Ishikawa (cell line): ENCODE measurements around the gene CDK5.

Source experiments
- CEBPB ChIP-seq: IDR thresholded peaks from 2 replicates; pipeline ENCODE4 v1.6.1; 2012
- CREB1 ChIP-seq: IDR thresholded peaks from 2 replicates; pipeline ENCODE4 v1.6.1; 2012; ENCODE audit warnings: low read depth
- EGR1 ChIP-seq: IDR thresholded peaks from 2 replicates; pipeline ENCODE4 v1.6.1; 2012
- EP300 ChIP-seq: IDR thresholded peaks from 2 replicates; pipeline ENCODE4 v1.6.1; 2012; ENCODE audit warnings: borderline replicate concordance
- FOXM1 ChIP-seq: IDR thresholded peaks from 2 replicates; pipeline ENCODE4 v1.6.1; 2012; ENCODE audit warnings: low read depth, borderline replicate concordance
- NFIC ChIP-seq: IDR thresholded peaks from 2 replicates; pipeline ENCODE4 v1.6.1; 2012
- RAD21 ChIP-seq: IDR thresholded peaks from 2 replicates; pipeline ENCODE4 v1.6.1; 2012; ENCODE audit warnings: low read depth
- TAF1 ChIP-seq: IDR thresholded peaks from 2 replicates; pipeline ENCODE4 v1.6.1; 2012; ENCODE audit warnings: low read depth, mild to moderate bottlenecking
- TCF12 ChIP-seq: IDR thresholded peaks from 2 replicates; pipeline ENCODE4 v1.6.1; 2012; ENCODE audit warnings: low read depth
- TEAD4 ChIP-seq: IDR thresholded peaks from 2 replicates; pipeline ENCODE4 v1.6.1; 2012
- YY1 ChIP-seq: IDR thresholded peaks from 2 replicates; pipeline ENCODE4 v1.6.1; 2012; ENCODE audit warnings: low read depth
- ZBTB7A ChIP-seq: IDR thresholded peaks from 2 replicates; pipeline ENCODE4 v1.6.1; 2012; ENCODE audit warnings: low read depth
- TF ChIP-seq, protein P1 (sequence below): IDR thresholded peaks from 2 replicates; pipeline ENCODE4 v1.6.1; 2012
- TF ChIP-seq, protein P2 (sequence below): IDR thresholded peaks from 2 replicates; pipeline ENCODE4 v1.6.1; 2012
- TF ChIP-seq, protein P3 (sequence below): IDR thresholded peaks from 2 replicates; pipeline ENCODE4 v1.6.1; 2012; ENCODE audit warnings: low read depth, mild to moderate bottlenecking

Gene CDK5

DNA sequence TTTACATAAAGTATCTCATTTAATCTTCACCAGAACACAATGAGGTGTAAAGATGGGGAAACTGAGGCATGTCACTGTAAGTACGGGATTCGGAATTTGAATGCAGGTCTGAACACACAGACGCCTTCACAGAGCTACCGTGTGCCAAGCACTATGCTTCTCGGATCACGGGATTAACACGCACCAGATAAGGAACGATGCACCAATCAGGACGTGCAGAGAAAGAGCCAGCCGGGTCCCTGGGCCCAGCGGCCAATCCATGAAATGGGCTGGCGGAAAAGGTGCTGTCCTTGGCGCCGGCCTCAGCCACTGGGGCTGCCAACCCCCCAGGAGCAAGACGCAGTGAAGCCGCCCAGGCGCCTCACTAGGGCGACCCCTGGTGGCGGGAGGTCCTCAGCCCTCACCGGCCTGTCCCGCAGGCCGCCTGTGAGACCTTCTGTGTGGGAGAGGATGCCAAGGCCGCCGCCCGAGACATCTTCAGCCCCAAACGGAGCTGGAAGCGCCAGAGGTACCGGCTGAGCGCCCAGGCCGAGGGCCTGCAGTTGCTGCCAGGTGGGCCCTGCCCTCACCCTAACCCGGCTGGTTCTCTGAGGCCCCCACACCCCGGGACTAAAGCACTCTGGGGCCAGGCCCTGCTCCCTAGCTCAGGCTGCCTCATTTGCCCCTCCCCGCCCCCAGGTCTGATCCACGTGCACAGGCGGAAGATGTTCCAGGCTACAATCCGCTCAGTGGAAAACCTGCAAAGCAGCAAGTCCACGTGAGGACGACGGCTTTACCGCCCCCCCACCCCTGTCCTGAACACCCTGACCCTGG, 49.0 kb downstream of the CDK5 start:
- TF ChIP-seq TAF1 (no peak), FOXM1 (no peak), CREB1 (no peak), EGR1 (no peak), YY1 (no peak), TEAD4 (no peak)
- TF ChIP-seq, protein P1, sequence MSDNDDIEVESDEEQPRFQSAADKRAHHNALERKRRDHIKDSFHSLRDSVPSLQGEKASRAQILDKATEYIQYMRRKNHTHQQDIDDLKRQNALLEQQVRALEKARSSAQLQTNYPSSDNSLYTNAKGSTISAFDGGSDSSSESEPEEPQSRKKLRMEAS = no peak

DNA sequence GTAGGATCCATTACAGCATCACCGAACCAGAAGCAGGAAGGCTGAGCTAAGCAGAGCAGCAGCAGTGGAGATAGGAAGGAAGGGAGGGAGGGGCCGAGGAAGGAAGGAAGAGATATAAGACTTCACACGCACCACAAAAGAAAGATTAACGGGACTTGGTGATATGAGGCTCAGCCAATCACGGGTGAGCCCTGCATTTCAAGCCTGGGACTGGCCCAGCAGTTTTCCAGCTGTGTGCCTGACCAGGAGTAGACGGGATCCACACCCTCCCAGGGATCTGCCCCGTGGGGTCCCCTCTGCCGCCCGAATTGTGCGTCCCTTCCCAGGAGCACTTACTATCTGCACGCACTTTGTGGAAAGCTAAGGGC, 49.6 kb downstream of the CDK5 start:
- TF ChIP-seq TAF1 (no peak), FOXM1 (no peak), EP300 (no peak), CEBPB (no peak), RAD21 (no peak), YY1 (no peak), CREB1 (no peak), NFIC (no peak), ZBTB7A (no peak), TEAD4 (no peak), EGR1 (no peak), TCF12 (no peak)
- TF ChIP-seq, protein P2, sequence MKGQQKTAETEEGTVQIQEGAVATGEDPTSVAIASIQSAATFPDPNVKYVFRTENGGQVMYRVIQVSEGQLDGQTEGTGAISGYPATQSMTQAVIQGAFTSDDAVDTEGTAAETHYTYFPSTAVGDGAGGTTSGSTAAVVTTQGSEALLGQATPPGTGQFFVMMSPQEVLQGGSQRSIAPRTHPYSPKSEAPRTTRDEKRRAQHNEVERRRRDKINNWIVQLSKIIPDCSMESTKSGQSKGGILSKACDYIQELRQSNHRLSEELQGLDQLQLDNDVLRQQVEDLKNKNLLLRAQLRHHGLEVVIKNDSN = no peak
- TF ChIP-seq, protein P3, sequence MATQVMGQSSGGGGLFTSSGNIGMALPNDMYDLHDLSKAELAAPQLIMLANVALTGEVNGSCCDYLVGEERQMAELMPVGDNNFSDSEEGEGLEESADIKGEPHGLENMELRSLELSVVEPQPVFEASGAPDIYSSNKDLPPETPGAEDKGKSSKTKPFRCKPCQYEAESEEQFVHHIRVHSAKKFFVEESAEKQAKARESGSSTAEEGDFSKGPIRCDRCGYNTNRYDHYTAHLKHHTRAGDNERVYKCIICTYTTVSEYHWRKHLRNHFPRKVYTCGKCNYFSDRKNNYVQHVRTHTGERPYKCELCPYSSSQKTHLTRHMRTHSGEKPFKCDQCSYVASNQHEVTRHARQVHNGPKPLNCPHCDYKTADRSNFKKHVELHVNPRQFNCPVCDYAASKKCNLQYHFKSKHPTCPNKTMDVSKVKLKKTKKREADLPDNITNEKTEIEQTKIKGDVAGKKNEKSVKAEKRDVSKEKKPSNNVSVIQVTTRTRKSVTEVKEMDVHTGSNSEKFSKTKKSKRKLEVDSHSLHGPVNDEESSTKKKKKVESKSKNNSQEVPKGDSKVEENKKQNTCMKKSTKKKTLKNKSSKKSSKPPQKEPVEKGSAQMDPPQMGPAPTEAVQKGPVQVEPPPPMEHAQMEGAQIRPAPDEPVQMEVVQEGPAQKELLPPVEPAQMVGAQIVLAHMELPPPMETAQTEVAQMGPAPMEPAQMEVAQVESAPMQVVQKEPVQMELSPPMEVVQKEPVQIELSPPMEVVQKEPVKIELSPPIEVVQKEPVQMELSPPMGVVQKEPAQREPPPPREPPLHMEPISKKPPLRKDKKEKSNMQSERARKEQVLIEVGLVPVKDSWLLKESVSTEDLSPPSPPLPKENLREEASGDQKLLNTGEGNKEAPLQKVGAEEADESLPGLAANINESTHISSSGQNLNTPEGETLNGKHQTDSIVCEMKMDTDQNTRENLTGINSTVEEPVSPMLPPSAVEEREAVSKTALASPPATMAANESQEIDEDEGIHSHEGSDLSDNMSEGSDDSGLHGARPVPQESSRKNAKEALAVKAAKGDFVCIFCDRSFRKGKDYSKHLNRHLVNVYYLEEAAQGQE = no peak
- TF ChIP-seq, protein P1 = no peak

DNA sequence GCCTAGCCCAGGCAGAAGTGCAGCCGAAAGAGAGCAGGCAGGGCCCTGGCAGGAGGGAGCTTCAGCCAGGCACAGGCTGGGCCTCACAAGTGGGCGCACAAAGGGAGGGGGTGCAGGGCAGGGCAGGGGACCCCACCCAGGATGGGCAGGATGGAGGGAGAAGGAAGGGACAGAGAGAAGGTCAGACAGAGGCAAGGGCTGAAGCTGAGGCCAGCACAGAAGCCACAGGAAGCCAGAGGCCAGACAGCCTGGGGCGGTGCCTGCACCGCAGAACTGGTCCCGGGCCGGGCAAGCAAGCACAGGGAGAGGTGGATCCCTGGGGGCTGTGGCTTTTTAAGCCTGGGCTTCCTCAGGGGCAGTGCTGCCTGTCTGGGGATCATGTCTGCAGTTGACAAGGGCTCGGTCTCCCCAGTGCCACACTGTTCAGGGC, 50.2 kb downstream of the CDK5 start:
- TF ChIP-seq EP300 = no peak
- no peak for TF ChIP-seq YY1
- TF ChIP-seq CEBPB = no peak
- TF ChIP-seq, protein P1 = no peak
- no peak for TF ChIP-seq TEAD4
- TF ChIP-seq, protein P2 = no peak
- no peak for TF ChIP-seq RAD21
- no peak for TF ChIP-seq TCF12
- no peak for TF ChIP-seq CREB1

DNA sequence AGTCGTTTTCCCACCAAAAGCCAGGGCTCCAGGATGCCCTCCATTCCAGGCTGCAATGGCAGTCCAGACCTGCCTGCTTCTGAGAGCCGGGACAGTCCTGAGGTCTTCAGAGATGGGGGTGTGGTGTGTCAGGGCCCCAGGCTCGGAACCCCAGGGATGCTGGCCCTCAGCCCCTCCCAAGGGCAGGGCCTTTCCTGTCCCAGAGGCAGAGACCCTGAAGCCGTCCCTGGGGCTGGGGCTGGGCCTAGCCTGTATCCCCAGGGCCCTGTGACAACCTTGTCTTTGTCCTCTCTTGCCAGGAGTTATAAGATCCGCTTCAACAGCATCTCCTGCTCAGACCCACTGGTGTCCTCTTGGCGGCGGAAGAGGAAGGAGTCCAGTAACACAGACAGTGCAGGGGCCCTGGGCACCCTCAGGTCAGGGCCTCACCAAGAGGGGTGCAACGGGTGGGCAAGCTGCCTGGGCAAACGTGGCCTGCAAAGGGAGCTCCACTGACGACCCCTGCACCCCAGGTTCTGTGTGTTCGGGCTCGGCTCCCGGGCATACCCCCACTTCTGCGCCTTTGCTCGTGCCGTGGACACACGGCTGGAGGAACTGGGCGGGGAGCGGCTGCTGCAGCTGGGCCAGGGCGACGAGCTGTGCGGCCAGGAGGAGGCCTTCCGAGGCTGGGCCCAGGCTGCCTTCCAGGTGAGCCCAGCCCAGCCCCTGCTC, 51.0 kb downstream of the CDK5 start:
- TF ChIP-seq TAF1 (no peak), EP300 (no peak), EGR1 (no peak), CREB1 (no peak), YY1 (no peak), TCF12 (no peak)
- TF ChIP-seq, protein P3 = no peak
- TF ChIP-seq, protein P1 = no peak

DNA sequence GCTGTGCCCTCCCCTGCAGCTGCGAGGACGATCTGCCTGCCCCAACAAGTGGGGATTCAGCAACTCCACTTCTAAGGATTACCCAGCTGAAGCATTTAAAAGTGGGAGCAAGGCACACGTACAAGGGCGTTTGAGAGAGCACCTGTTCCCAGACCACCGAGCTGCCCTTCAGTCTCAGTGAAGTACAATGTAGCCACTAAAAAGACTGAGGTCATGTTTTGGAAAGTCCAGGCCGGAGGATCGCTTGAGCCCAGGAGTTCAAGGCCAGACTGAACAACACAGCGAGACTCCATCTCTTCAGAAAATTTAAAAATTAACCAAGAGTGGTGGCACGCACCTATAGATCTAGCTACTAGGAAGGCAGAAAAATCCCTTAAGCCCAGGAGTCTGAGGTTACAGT, 52.1 kb downstream of the CDK5 start:
- TF ChIP-seq TAF1 = no peak
- no peak for TF ChIP-seq RAD21
- TF ChIP-seq TEAD4 = no peak
- TF ChIP-seq TCF12 = no peak
- no peak for TF ChIP-seq YY1
- TF ChIP-seq, protein P1 = no peak
- no peak for TF ChIP-seq CREB1
- TF ChIP-seq, protein P3 = no peak
- TF ChIP-seq, protein P2 = no peak
- TF ChIP-seq EGR1 = no peak
- TF ChIP-seq NFIC = no peak
- TF ChIP-seq EP300 = no peak
